GM19099 (cell line): Measurements from ENCODE around the gene SLC38A3.

ENCODE experiments used
- POLR2A ChIP-seq: IDR thresholded peaks from 3 replicates; pipeline ENCODE4 v1.6.1; 2011; ENCODE audit warnings: low read depth; ENCODE audit not compliant: insufficient read length; ENCODE audit errors: extremely low read depth

SLC38A3 gene

GRCh38 chr3:50259432-50260026, 54.5 kb downstream of the SLC38A3 start:
- no peak for TF ChIP-seq POLR2A

- TF ChIP-seq POLR2A, result peak; percentile 46
These were observed 55.2 kb downstream of the SLC38A3 start for GRCh38 chr3:50260027-50260941.

GRCh38 chr3:50260942-50261441, 55.9 kb downstream of the SLC38A3 start:
- no peak for TF ChIP-seq POLR2A

GRCh38 chr3:50261505-50261904, 56.4 kb downstream of the SLC38A3 start:
- no peak for TF ChIP-seq POLR2A

- no peak for TF ChIP-seq POLR2A
These were observed 57.7 kb downstream of the SLC38A3 start for GRCh38 chr3:50262778-50263177.

GRCh38 chr3:50263478-50264382, 58.7 kb downstream of the SLC38A3 start:
- no peak for TF ChIP-seq POLR2A

- no peak for TF ChIP-seq POLR2A
These were observed 59.4 kb downstream of the SLC38A3 start for GRCh38 chr3:50264383-50264963.

GRCh38 chr3:50264964-50265485, 60.0 kb downstream of the SLC38A3 start:
- no peak for TF ChIP-seq POLR2A

- TF ChIP-seq POLR2A, result no peak
These were observed 60.5 kb downstream of the SLC38A3 start for GRCh38 chr3:50265571-50265970.

- no peak for TF ChIP-seq POLR2A
These were observed 60.9 kb downstream of the SLC38A3 start for GRCh38 chr3:50266017-50266416.

GRCh38 chr3:50266836-50267235, 61.8 kb downstream of the SLC38A3 start:
- TF ChIP-seq POLR2A, result no peak

GRCh38 chr3:50267280-50267913, 62.3 kb downstream of the SLC38A3 start:
- no peak for TF ChIP-seq POLR2A

GRCh38 chr3:50268276-50268675, 63.2 kb downstream of the SLC38A3 start:
- TF ChIP-seq POLR2A, result no peak
